NT2/D1 (cell line): ENCODE measurements around the gene ZBTB16.

Experiments used
- SUZ12 ChIP-seq: IDR thresholded peaks from 2 replicates; pipeline ENCODE4 v1.6.1; 2011; ENCODE audit not compliant: insufficient read length, insufficient read depth; ENCODE audit errors: extremely low read depth
- YY1 ChIP-seq: IDR thresholded peaks from 2 replicates; pipeline ENCODE4 v1.6.1; 2011; ENCODE audit not compliant: insufficient read length, insufficient read depth

GRCh38 chr11:114106986-114107385, 47.5 kb downstream of the ZBTB16 start:
- no peak for TF ChIP-seq YY1
- no peak for TF ChIP-seq SUZ12
